Stimulated activated effector memory CD8-positive, alpha-beta T cell treated with anti-CD3 and anti-CD28 coated beads, Interleukin-12 subunit alpha, Interleukin-12 subunit beta, amount 100 ng/mL, for 72 hours (primary cell): ENCODE results near the gene SPAG16.
"Not testable (repeated sequence)": the region's sequence is repeated elsewhere in the genome, so short reads cannot be mapped to it uniquely, and the experiment has no call there.

Experiments used
- ATAC-seq: fragments of 150-1000 bp; cut with Tn5 transposase; 2 replicates; pipeline ENCODE4 v1.10.0; 2021
- DNase-seq, 2 donors: peaks; one replicate each; pipeline ENCODE4 v3.0.0; 2021 to 2022; ENCODE audit warnings: low spot score in 2 of 2
- H3K27ac Mint-ChIP-seq: one replicate; pipeline ENCODE4 v1.8.0; 2022; ENCODE audit warnings: mild to moderate bottlenecking, mixed read lengths
- H3K36me3 Mint-ChIP-seq: one replicate; pipeline ENCODE4 v1.8.0; 2022; ENCODE audit warnings: mild to moderate bottlenecking, mixed read lengths
- H3K4me1 Mint-ChIP-seq: one replicate; pipeline ENCODE4 v1.8.0; 2022; ENCODE audit warnings: mixed read lengths
- H3K4me3 Mint-ChIP-seq: one replicate; pipeline ENCODE4 v1.8.0; 2022; ENCODE audit warnings: mild to moderate bottlenecking, mixed read lengths
- H3K9me3 Mint-ChIP-seq: one replicate; pipeline ENCODE4 v1.8.0; 2022; ENCODE audit warnings: mixed read lengths

SPAG16 gene

GRCh38 chr2:214029190-214029589 lies 744.9 kb downstream of the SPAG16 start:
- Mint-ChIP-seq H3K4me1 (no peaks in the 10 kb centered on the region), H3K27ac (no peak overlapping the region), H3K9me3 (peaks cover 11% of the 10 kb centered on the region), H3K4me3 (no peak overlapping the region), H3K36me3 (no peaks in the 10 kb centered on the region)
- no peak for ATAC-seq
- no peak for DNase-seq

- peaks cover 11% of the 10 kb centered on the region for H3K9me3 Mint-ChIP-seq
- DNase-seq: no peak
- no peaks in the 10 kb centered on the region for H3K36me3 Mint-ChIP-seq
- no peak for ATAC-seq
- H3K4me1 Mint-ChIP-seq: no peaks in the 10 kb centered on the region
- no peak overlapping the region for H3K4me3 Mint-ChIP-seq
- no peak overlapping the region for H3K27ac Mint-ChIP-seq
These were observed 747.3 kb downstream of the SPAG16 start for GRCh38 chr2:214031566-214031965.

- Mint-ChIP-seq H3K4me3 (no peak overlapping the region), H3K27ac (no peak overlapping the region), H3K4me1 (no peaks in the 10 kb centered on the region), H3K9me3 (peaks cover 3% of the 10 kb centered on the region), H3K36me3 (no peaks in the 10 kb centered on the region)
- peak; percentile 32 for ATAC-seq
- no peak for DNase-seq
These were observed 750.2 kb downstream of the SPAG16 start for GRCh38 chr2:214034417-214034816.

- Mint-ChIP-seq H3K36me3 (no peaks in the 10 kb centered on the region), H3K4me1 (no peaks in the 10 kb centered on the region), H3K27ac (no peak overlapping the region), H3K9me3 (peaks cover 6% of the 10 kb centered on the region), H3K4me3 (no peak overlapping the region)
- peak; percentile 49 for ATAC-seq
- no peak for DNase-seq
These were observed 751.0 kb downstream of the SPAG16 start for GRCh38 chr2:214035091-214035852.

GRCh38 chr2:214035921-214036320 lies 751.7 kb downstream of the SPAG16 start:
- Mint-ChIP-seq H3K27ac (no peak overlapping the region), H3K4me3 (no peak overlapping the region), H3K36me3 (no peaks in the 10 kb centered on the region), H3K4me1 (no peaks in the 10 kb centered on the region), H3K9me3 (peaks cover 6% of the 10 kb centered on the region)
- DNase-seq: no peak
- ATAC-seq: no peak

GRCh38 chr2:214038186-214038585 lies 753.9 kb downstream of the SPAG16 start:
- H3K4me1 Mint-ChIP-seq: no peaks in the 10 kb centered on the region
- no peaks in the 10 kb centered on the region for H3K36me3 Mint-ChIP-seq
- H3K27ac Mint-ChIP-seq: no peak overlapping the region
- ATAC-seq (no peak), DNase-seq (no peak)
- no peak overlapping the region for H3K4me3 Mint-ChIP-seq
- peaks cover 7% of the 10 kb centered on the region for H3K9me3 Mint-ChIP-seq

- DNase-seq (no peak), ATAC-seq (no peak)
- H3K4me3 Mint-ChIP-seq: no peak overlapping the region
- no peak overlapping the region for H3K27ac Mint-ChIP-seq
- H3K4me1 Mint-ChIP-seq: no peaks in the 10 kb centered on the region
- H3K36me3 Mint-ChIP-seq: no peaks in the 10 kb centered on the region
- H3K9me3 Mint-ChIP-seq: peaks cover 7% of the 10 kb centered on the region
These were observed 766.5 kb downstream of the SPAG16 start for GRCh38 chr2:214050731-214051130.

GRCh38 chr2:214051585-214051984 lies 767.3 kb downstream of the SPAG16 start:
- Mint-ChIP-seq H3K9me3 (peaks cover 2% of the 10 kb centered on the region), H3K27ac (no peak overlapping the region), H3K36me3 (no peaks in the 10 kb centered on the region), H3K4me3 (no peak overlapping the region), H3K4me1 (no peaks in the 10 kb centered on the region)
- ATAC-seq (no peak), DNase-seq (no peak)

GRCh38 chr2:214052235-214052634 lies 768.0 kb downstream of the SPAG16 start:
- H3K27ac Mint-ChIP-seq: no peak overlapping the region
- ATAC-seq (no peak), DNase-seq (no peak)
- H3K9me3 Mint-ChIP-seq: peaks cover 2% of the 10 kb centered on the region
- no peak overlapping the region for H3K4me3 Mint-ChIP-seq
- H3K4me1 Mint-ChIP-seq: no peaks in the 10 kb centered on the region
- H3K36me3 Mint-ChIP-seq: no peaks in the 10 kb centered on the region

GRCh38 chr2:214057986-214058385 lies 773.7 kb downstream of the SPAG16 start:
- Mint-ChIP-seq H3K36me3 (no peaks in the 10 kb centered on the region), H3K4me1 (no peaks in the 10 kb centered on the region), H3K9me3 (peaks cover 8% of the 10 kb centered on the region), H3K4me3 (no peak overlapping the region), H3K27ac (no peak overlapping the region)
- DNase-seq (no peak), ATAC-seq (no peak)

GRCh38 chr2:214062279-214062678 lies 778.0 kb downstream of the SPAG16 start:
- H3K27ac Mint-ChIP-seq: not testable (repeated sequence)

GRCh38 chr2:214064471-214064870 lies 780.2 kb downstream of the SPAG16 start:
- H3K4me1 Mint-ChIP-seq: no peaks in the 10 kb centered on the region

More at GRCh38 chr2:214062279-214062678, 778.0 kb downstream of the SPAG16 start:
- peaks cover 14% of the 10 kb centered on the region for H3K9me3 Mint-ChIP-seq
- ATAC-seq, H3K36me3 Mint-ChIP-seq, H3K4me1 Mint-ChIP-seq, DNase-seq, H3K4me3 Mint-ChIP-seq: not testable (repeated sequence)

GRCh38 chr2:214066862-214067261 lies 782.6 kb downstream of the SPAG16 start:
- peaks cover 11% of the 10 kb centered on the region for H3K9me3 Mint-ChIP-seq
- H3K4me3 Mint-ChIP-seq: no peak overlapping the region
- no peak overlapping the region for H3K27ac Mint-ChIP-seq
- DNase-seq: no peak
- H3K4me1 Mint-ChIP-seq: no peaks in the 10 kb centered on the region
- H3K36me3 Mint-ChIP-seq: no peaks in the 10 kb centered on the region
- no peak for ATAC-seq

More at GRCh38 chr2:214064471-214064870, 780.2 kb downstream of the SPAG16 start:
- Mint-ChIP-seq H3K4me3 (no peak overlapping the region), H3K9me3 (peaks cover 11% of the 10 kb centered on the region), H3K36me3 (no peaks in the 10 kb centered on the region), H3K27ac (no peak overlapping the region)
- DNase-seq (no peak), ATAC-seq (no peak)

- ATAC-seq (peak; percentile 84), DNase-seq (no peak)
- Mint-ChIP-seq H3K36me3 (no peaks in the 10 kb centered on the region), H3K4me1 (no peaks in the 10 kb centered on the region), H3K27ac (no peak overlapping the region), H3K9me3 (no peaks in the 10 kb centered on the region), H3K4me3 (no peak overlapping the region)
These were observed 785.0 kb downstream of the SPAG16 start for GRCh38 chr2:214069254-214069653.

- no peak overlapping the region for H3K27ac Mint-ChIP-seq
- H3K9me3 Mint-ChIP-seq: peaks cover 5% of the 10 kb centered on the region
- H3K36me3 Mint-ChIP-seq: no peaks in the 10 kb centered on the region
- no peak for ATAC-seq
- H3K4me3 Mint-ChIP-seq: no peak overlapping the region
- no peaks in the 10 kb centered on the region for H3K4me1 Mint-ChIP-seq
- DNase-seq: no peak
These were observed 791.2 kb downstream of the SPAG16 start for GRCh38 chr2:214075456-214075855.

GRCh38 chr2:214076527-214076926 lies 792.3 kb downstream of the SPAG16 start:
- Mint-ChIP-seq H3K4me3 (no peak overlapping the region), H3K4me1 (no peaks in the 10 kb centered on the region), H3K27ac (no peak overlapping the region), H3K9me3 (peaks cover 5% of the 10 kb centered on the region), H3K36me3 (no peaks in the 10 kb centered on the region)
- ATAC-seq (no peak), DNase-seq (no peak)
